ENCODE results near the gene SNRPE.
"Not testable (repeated sequence)": the region's sequence is repeated elsewhere in the genome, so short reads cannot be mapped to it uniquely, and the experiment has no call there.

Gene SNRPE

DNA sequence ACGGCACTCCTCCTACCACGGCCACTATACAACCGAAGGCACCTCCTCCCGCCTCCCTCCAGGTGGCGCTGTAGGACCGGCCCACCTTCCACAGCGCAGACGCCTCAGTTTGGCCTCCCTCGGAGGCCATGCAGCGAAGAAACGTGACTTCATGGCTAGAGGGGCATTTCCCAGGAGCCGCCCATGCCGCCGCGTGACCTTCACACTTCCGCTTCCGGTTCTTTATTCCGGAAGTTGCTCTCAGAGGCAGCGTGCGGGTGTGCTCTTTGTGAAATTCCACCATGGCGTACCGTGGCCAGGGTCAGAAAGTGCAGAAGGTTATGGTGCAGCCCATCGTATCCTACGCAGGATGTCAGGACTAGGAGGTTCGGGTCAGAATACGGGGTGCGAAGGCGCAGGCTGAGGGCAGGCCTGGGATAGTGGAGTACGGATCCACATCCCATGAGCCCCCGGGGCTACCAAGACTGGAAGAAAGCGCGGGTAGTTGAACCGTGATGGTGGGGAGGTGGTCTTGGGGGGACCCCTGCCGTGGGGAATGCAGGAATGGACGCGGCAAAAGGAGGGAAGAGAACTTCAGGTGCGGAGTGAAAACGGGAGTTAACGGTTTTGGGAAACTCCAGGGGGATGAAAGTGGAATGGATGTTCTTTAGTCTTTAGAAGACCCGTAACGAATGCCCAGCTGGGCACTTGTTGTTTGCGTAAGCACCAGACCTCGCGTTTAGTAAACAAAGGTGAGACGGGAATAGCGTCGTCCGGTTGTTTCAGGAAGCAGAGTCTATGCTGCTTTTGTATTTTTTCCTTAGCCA, at the start of gene SNRPE:
SNRPE (plus strand) TSS at position 221 of the 806 bp plus-strand sequence; CDS start at position 282, 61 bp downstream.
- peak; percentile 86 for DNase-seq

DNA sequence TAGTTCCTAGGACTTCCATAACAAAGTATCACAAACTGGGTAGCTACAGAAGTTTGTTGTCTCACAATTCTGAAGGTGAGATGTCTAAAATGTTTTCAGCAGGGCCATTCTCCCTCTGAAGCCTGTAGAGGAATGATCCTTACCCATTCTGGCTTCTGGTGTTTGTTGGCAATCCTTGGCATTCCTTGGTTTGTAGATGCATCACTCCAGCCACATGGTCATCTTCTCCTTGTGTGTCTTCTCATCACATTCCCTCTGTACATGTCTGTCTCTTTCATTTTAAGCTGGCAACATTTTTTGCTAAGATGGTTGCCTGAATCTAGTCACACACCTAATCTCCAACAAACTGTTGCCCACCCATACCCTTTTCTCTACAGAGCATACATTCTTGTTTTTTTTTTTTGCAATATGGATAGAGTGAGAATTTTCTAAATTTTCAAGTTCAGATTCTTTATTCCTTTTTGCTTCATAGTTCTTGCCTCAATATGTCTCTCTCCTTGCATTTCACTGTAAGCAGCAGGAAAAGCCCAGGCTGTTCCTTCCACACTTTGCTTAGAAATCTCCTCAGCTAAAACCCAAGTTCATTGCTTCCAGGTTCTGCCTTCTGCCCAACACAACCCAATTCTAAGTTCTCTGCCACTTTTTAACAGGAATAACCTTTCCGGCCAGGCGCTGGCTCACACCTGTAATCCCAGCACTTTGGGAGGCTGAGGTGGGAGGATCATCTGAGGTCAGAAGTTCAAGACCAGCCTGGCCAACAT, 47.6 kb upstream of the SNRPE start:
- DNase-seq, result no peak

DNA sequence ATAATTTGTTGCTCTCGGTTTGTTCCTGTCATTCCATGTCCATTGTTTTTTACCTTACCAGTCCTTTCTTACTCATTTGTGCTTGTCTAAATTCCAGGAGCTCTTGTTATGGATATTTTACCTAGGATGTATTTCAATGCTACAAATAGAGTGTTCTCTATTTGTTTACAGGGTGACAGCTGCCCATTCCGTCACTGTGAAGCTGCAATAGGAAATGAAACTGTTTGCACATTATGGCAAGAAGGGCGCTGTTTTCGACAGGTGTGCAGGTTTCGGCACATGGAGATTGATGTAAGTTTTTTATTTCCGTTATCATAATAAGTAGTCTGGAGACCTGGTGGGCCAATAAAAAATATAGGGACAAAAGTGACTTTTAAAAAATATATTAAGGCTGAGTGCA, 43.0 kb upstream of the SNRPE start:
- DNase-seq, result no peak

DNA sequence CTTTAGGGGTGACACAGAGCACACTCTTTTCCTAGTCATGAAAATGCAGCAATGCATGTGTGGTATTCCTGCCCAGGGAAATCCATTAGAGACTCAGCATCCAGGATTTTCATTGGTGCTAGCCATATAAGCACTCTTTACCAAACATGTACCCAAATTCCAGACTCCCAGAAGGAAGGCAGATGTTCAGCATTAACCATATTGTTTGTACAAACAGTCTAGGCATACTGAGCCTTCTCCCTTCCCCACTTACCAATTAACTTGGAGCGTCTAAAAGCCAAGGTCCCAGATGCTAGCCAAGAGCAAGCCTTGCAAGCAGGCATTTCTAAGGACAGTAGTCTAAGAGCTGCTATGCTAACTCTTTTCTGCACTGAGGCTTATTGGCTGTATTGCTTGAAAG, 38.1 kb upstream of the SNRPE start:
- DNase-seq, result no peak

DNA sequence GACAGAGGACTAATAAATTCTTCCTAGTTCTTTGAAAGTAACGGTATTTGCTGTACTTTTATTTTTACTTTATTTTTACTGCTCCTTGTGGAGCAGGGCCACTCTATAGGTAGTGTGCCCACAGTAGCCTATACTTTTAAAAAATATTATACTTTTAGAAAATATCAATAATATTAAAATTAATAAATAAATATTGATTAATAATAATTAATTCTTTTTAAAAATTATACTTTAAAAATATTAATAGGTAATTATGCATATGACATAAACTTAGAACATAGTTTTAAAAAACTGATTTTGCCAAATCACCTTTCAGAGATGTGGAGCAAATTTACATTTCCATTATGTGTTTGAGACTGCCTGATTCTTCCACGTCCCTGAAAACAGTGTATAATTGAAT, 35.2 kb upstream of the SNRPE start:
- DNase-seq, result no peak

DNA sequence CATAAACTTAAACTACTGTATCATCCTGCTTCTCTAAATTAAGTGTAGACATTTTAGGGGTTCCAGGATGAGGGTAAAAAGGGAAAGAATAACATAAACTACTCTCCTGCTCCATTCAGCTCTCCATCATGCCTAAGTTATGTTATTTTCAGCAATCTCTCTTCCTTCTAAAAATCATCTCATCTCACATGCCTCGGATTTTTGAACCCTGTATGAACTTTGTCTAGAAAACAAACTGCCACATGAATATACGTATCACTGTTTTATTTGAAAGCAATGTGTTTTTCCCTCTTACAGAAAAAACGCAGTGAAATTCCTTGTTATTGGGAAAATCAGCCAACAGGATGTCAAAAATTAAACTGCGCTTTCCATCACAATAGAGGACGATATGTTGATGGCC, 33.4 kb upstream of the SNRPE start:
- no peak for DNase-seq

DNA sequence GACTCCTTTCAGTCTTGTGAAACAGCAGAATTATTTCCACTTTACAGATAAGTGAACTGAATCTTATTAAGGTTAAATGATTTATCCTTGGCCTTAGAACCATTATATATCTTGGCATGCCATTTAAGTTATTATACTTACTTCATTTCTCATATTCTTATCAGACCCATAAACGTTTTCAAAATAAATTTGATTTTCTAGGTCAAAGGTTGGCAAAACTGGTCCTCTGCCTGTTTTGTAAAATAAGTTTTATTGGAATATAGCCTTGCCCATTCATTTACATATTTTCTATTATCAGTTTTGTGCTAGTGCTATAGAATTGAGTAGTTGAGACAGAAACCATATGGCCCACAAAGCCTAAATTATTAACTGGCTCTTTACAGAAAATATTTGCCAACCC, 32.9 kb upstream of the SNRPE start:
- no peak for DNase-seq

DNA sequence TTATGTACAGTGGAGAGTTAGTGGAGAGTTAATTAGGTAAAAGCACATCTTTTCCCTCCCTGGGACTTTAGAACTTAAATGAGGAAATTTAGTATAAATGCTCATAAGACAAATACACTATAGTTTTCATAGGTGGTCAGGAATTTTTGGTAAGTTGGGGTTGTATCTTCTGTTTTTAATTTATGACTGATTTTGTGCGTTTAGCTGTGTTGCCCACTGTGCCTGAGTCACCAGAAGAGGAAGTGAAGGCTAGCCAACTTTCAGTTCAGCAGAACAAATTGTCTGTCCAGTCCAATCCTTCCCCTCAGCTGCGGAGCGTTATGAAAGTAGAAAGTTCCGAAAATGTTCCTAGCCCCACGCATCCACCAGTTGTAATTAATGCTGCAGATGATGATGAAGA, 32.2 kb upstream of the SNRPE start:
- DNase-seq, result not testable (repeated sequence)

DNA sequence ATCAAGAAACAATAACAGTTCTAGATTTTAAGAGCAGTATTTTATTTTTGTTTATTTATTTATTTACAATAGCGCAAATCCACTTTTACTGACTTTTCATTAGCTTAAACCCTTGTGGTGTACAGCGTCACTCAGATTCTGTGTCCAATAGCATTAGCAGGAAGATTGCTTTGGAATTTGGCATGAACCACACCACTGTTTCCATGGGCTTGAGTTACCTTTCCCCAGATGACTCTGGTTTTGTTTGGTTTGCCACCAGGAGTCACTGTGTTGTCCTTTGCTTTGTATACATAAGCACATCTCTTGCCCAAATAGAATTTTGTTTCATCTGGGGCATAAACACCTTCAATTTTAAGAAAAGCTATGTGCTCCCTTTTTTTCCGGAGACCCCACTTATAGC, 25.9 kb upstream of the SNRPE start:
- DNase-seq, result no peak

DNA sequence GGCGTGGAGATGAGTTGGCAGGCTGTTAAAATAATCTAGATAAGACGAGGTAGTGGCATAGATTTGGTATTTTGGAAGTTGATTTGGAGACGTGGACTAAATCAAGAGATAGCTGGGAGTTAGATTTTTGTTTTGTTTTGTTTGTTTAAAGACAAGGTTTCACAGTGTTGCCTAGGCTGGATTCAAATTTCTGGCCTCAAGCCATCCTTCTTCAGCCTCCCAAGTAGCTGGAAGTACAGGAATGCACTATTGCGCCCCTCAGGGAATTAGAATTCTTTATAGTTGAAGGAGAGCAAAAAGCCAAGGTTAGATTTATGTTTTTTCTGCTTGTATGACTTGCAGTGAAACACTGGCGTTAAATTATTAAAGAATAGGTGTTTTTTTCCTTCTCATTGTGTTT, 22.3 kb upstream of the SNRPE start:
- no peak for DNase-seq

DNA sequence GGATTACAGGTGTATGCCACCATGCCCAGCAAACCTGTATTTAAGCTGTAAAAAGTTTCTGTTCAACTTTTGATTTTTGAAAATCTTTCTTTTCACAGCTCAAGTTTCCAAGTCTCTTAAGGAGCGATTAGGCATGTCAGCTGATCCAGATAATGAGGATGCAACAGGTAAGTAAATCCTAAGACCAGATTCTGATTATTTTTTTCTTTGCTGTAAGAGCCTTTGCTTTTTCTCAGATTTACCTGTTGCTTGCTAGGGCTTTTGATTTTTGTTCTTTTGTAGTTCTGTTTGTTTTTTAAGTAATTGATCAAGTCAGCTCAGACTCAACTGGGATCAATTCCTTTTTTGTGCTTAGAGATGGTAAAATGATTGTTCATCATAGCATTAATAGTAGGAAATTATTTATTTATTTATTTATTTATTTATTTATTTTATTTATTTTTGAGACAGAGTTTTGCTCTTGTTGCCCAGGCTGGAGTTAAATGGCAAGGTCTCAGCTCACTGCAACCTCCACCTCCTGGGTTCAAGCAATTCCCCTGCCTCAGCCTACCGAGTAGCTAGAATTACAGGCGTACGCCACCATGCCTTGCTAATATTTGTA, 21.1 kb upstream of the SNRPE start:
- no peak for DNase-seq

DNA sequence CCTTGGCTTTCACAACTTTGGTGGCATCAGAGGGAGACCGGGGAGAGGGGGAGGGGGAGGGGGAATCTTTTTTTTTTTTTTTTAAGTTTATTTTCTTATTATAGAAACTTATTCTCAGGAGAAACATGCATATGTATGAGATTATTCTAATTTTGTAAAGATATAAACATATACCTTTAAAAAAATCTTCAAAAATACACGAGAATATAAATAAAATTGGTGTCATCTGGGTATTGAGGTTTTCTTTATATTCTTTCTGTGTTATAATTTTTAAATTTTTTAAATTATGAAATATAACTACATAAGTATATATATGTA, 18.9 kb upstream of the SNRPE start:
- no peak for DNase-seq

DNA sequence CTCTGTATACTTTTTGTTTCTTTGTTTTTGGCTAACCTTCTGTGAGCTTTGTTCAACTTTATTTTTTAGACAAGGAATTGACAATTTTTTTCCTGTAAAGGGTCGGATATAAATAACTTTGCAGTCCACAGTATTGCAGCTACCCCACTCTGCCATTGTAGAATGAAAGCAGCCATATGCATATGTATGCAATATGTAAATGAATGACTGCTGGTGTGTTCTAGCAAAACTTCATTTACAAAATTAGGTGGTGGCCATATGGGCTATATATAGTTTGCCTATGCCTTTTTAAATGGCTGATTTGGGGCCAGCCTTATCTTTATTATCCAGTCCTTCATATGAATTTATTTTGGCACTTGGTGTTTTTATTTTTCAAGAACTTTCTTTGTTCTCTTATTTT, 18.0 kb upstream of the SNRPE start:
- no peak for DNase-seq

DNA sequence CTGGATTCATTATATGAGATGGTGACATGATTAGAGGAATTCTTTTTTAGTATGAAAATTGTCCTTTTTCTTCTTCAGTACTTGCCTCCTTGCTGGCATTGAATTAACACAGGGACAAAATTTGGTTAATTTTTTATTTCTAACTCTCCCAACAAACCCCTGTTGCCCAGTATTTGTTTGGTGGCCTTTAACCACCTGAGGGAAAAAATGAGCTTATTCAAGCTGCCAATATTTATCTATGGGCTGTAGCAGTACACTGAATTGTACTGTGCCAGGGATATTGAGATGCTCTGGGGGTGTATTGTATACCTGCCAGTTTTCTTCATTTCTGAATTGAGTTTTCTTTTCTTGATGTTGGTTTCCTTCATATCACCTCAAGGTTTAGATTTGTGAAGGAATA, 8.3 kb upstream of the SNRPE start:
- DNase-seq, result not testable (repeated sequence)

DNA sequence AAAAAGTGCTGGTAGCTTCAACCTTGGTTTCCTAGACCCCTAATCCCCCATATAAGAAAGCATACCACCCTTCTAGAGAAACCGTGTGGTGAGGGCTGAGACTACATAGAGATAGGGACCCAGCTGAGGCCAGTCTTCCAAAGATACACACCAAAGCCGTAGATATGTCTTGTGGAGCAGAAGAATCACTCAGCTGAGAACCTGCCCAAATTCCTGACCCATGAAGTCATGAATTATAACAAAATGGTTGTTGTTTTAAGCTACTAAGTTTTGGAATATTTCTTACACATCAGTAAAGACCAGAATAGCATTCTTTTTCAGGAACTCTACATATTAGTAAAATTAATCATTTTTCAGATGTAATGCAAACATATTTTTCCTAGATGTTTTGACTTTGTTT, 3.3 kb upstream of the SNRPE start:
- DNase-seq, result no peak

DNA sequence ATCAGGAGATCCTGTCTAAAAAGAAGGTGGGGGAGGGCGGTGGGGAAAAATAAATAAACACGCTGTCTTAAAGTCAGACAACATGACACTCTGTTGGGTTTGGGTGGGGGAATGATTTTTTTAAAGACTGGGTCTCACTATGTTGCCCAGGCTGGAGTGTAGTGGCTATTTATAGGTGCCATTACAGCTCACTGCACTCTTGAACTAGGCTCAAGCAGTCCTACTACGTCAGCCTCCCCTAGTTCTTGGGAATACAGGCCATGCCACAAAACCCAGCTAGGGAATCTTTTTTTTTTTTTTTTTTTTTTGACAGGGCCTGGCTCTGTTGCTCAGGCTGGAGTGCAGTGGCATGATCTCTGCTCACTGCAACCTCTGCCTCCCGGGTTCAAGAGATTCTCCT, 2.4 kb upstream of the SNRPE start:
- DNase-seq, result no peak

DNA sequence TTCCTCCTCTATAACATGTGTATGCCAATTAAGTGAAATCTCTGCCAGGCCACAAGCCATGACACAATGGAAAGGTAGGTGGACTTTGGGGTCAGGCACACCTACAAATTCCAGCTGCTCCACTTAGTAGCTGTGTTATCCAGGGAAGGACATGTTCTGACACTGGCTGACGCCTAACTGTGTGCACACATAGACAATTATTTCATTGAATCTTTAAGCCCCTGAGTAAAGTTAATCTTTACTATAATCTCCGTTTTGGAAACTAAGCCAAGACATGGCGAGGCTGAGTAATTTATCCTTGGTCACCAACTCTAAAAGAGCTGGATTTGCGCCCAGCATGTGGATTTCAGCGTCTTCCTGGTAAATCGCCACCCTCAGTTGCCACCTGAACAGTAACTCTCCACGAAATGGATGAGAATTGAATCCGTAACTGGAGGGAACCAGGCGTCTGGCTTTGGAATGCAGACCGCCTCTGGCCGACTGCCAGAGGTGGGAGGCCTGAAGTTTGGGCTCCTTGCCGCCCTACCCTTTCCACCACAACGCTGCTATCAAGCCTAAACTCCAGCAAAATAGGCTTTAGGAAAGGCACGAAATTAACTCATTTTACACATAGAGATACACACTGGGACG, 888 bp upstream of the SNRPE start:
- no peak for DNase-seq

DNA sequence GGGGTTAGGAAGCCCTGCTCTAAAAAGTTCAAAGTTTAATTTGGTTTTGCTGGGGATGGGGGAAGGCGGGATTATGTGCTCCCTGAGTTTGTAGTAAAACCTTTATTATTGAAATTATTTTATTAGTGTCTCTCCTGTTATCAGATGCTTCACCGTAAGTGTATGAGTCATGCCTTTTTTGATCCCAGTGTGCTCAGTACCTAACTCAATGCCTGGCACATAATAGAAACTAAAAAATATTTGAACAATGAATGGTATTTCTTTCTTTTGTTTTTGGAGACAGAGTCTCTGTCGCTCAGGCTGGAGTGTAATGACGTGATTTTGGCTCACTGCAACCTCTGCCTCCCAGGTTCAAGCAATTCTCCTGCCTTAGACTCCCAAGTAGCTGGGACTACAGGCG, 6.4 kb downstream of the SNRPE start:
- DNase-seq, result no peak

DNA sequence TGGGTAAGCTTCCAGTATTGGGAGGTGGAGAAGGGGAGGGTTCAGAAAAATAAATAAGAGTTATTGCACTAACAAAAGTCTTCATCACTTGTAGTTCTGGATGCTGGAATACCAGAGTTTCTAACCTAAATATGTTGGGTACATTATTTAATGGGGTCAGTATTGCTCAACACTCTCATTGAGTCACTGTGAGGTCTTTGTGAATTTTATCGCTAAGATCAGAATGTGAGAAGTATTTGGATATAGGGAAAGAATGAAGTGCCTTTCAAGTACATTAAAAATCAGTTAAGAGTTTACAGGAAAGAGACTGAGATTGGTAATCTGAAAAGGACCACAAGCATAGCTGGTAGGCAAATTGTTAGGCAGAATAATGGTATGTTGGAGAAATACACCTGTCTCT, 8.8 kb downstream of the SNRPE start:
- DNase-seq, result no peak

DNA sequence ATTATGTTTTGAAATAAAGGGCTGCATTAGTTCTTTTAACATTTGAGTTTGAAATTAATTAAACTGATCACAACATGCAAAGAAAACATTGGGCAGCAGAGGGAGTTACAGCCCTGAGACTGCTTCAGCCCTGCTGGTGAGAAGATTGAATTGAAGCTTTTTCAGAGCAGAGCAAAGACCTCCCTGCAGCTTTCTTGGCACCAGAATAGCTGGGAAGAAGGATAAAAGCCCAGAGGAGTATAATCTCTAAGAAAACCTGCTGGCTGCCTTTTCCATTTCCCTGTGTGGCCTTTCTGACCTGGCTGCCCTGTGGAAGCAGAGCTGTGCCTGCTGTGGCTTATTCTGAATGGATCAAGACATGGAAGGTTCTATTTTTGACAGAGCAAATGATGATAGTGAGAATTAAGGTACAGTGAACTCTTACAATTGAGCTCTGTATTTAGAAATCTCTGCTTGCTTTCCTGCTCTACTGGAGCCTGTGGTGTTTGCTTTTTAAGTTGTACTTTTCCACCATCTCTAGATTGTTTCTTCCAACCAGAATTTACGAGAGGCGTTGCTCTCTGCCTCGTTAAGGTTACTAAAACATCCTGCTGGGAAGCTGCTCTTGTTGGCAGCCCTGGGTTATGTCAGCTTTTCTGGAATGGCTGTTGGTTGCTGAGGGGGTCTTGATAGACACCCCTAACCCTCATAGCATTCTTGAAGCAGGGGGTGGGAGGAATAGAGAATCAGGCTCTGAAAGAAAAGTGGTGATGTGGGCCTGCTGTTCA, 9.9 kb downstream of the SNRPE start:
- DNase-seq, result peak; percentile 29

DNA sequence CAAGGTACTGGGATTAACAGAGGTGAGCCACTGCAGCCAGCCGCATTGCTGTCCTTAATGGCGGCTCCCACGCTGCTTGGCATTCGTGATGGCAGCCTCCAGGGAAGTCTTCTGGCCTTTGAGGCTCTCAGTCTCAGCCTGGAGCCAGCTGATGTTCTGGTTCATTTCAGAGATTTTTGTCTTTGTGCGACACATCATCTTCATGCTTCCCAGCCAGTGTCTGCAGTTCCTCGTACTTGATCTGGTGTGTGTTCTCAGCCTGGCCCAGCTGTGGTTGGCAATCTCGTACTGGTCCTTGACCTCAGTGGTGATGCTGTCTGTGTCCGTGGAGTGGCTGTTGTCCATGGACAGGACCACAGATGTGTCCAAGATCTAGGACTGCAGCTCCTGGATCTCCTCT, 11.7 kb downstream of the SNRPE start:
- no peak for DNase-seq

DNA sequence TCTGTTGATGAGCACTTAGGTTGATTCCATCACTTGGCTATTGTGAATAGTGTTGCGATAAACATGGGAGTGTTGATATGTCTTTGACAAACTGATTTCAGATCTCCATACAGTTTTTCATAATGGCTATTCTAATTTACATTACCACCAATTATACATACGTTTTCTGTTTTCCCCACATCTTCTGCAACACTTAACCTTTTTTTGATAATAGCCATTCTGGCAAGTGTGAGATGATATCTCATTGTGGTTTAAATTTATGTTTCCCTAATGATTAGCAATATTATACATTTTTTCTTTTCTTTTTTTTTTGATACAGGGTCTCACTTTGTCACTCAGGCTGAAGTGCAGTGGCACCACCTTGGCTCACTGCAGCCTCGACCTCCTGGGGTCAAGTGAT, 17.0 kb downstream of the SNRPE start:
- no peak for DNase-seq

DNA sequence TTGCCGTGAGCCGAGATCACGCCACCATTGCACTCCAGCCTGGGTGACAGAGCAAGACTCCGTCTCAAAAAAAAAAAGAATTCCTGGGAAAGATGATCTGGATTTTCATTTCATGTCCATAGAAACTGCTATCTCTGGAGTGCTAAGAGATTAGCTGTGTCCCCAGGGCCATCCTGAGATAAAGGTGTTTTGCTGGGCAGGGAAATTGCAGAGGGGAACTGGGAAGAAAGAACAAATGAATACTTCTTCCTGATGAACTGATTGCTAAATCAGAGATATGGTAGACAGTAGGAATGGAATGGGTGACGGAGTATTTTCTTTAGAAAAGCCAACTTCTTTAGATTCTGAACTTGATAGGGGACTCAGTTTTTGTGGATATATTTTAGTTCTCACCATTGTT, 19.2 kb downstream of the SNRPE start:
- DNase-seq, result no peak

Measured in SHP77 treated with DMSO at 0.1 percent for 48 hours (cell line).